Left ventricle myocardium superior (tissue), 1 donor: ENCODE results near the gene RHOG. TPM values are rescaled to one million over a fixed set of nuclear protein-coding genes. Genes with fewer than 3 reads are reported as not detected.
"Not testable (repeated sequence)": the region's sequence is repeated elsewhere in the genome, so short reads cannot be mapped to it uniquely, and the experiment has no call there.

Experiments
- ATAC-seq: fragments of 200-7000 bp; cut with Tn5 transposase; one replicate; pipeline ENCODE4 v1.9.1; 2020; ENCODE audit warnings: mild to moderate bottlenecking, moderate library complexity
- DNase-seq: peaks from one replicate; pipeline ENCODE4 v3.0.0-alpha.2; 2020
- intact Hi-C: fragments of 100-400 bp; cut with micrococcal nuclease; formaldehyde crosslinking; loops from one replicate; pipeline ENCODE4 v1.11.0; 2022
- total RNA-seq: library from RNA; stranded (reverse); fragmentation: NEBNext Ultra II Directional; extraction: Animal tissue kit (Norgen Biotek cat#: 25700); gene quantifications from one replicate; pipeline ENCODE4 v1.2.1, GENCODE V29; 2021
- donor health status: DM: no; HTN: yes; CAD: no; lungs with severe emphysema.

Gene RHOG
- total RNA-seq, 1 donor from 2014 or later: 18.6 TPM

- ATAC-seq (no peak), DNase-seq (no peak)
- intact Hi-C loops: loop anchor here (10.0 kb wide), 1 partner anchor 83 kb away; no protein-coding TSS in a partner anchor
Observed at GRCh38 chr11:3861683-3862082, 20.9 kb upstream of the RHOG start.

- not testable (repeated sequence) for DNase-seq, ATAC-seq
- intact Hi-C loops: loop anchor here (10.0 kb wide), 1 partner anchor 84 kb away; no protein-coding TSS in a partner anchor
Observed at GRCh38 chr11:3860898-3861393, 20.2 kb upstream of the RHOG start.

- DNase-seq (no peak), ATAC-seq (no peak)
- intact Hi-C loops: loop anchor here (10.0 kb wide), 1 partner anchor 84 kb away; no protein-coding TSS in a partner anchor
Observed at GRCh38 chr11:3860375-3860774, 19.6 kb upstream of the RHOG start.

GRCh38 chr11:3859373-3859881, 18.7 kb upstream of the RHOG start:
- intact Hi-C loops: no loop called here
- DNase-seq (peak; percentile 83), ATAC-seq (peak; percentile 57)

GRCh38 chr11:3857628-3858027, 16.9 kb upstream of the RHOG start:
- DNase-seq (no peak), ATAC-seq (no peak)
- intact Hi-C loops: no loop called here

- no peak for ATAC-seq
- intact Hi-C loops: no loop called here
- DNase-seq: no peak
Observed at GRCh38 chr11:3856856-3857553, 16.2 kb upstream of the RHOG start.

- DNase-seq (peak; percentile 73), ATAC-seq (peak; percentile 12)
- intact Hi-C loops: no loop called here
Observed at GRCh38 chr11:3855808-3856491, 15.2 kb upstream of the RHOG start.

- DNase-seq: peak; percentile 96
- peak; percentile 93 for ATAC-seq
- intact Hi-C loops: no loop called here
Observed at GRCh38 chr11:3854977-3855807, 14.4 kb upstream of the RHOG start, which contains the start of gene STIM1. TSS of gene STIM1 (plus strand) at chr11:3855664. CDS start at chr11:3856271, 607 bp downstream.

GRCh38 chr11:3854660-3854976, 13.9 kb upstream of the RHOG start:
- DNase-seq (no peak), ATAC-seq (no peak)
- intact Hi-C loops: no loop called here

- DNase-seq (peak; percentile 36), ATAC-seq (peak; percentile 3)
Observed at GRCh38 chr11:3853899-3854659, 13.3 kb upstream of the RHOG start.

GRCh38 chr11:3853545-3853842, 12.7 kb upstream of the RHOG start:
- intact Hi-C loops: no loop called here
- ATAC-seq (no peak), DNase-seq (no peak)

More at GRCh38 chr11:3853899-3854659, 13.3 kb upstream of the RHOG start:
- intact Hi-C loops: no loop called here

GRCh38 chr11:3849297-3849874, 8.6 kb upstream of the RHOG start:
- peak; percentile 72 for ATAC-seq
- intact Hi-C loops: loop anchor here (2.0 kb wide), 1 partner anchor 223 kb away; no protein-coding TSS in a partner anchor
- DNase-seq: no peak

GRCh38 chr11:3845670-3846069, 4.9 kb upstream of the RHOG start:
- DNase-seq (no peak), ATAC-seq (no peak)
- intact Hi-C loops: no loop called here

- DNase-seq: no peak
- ATAC-seq: no peak
- intact Hi-C loops: no loop called here
Observed at GRCh38 chr11:3845246-3845645, 4.5 kb upstream of the RHOG start.

GRCh38 chr11:3843326-3843725, 2.6 kb upstream of the RHOG start:
- DNase-seq (no peak), ATAC-seq (no peak)
- intact Hi-C loops: no loop called here

- intact Hi-C loops: no loop called here
- peak; percentile 82 for ATAC-seq
- DNase-seq: peak; percentile 93
Observed at GRCh38 chr11:3841426-3842350, 929 bp upstream of the RHOG start.
